Measurements from ENCODE around the gene DOK6.

- TF ChIP-seq ESRRA (IDR thresholded peaks at IDR 0.05; ENCODE audit: low read length) (no peak), CHD2 (IDR thresholded peaks at IDR 0.05; ENCODE audit: borderline replicate concordance, low read depth, low read length) (no peak), CHD4 (IDR thresholded peaks at IDR 0.05) (no peak), STAT1 (conservative IDR thresholded peaks at IDR 0.05) (no peak), EZH2 (IDR thresholded peaks at IDR 0.05; ENCODE audit: borderline replicate concordance, control insufficient read depth, low read depth, low read length) (no peak), RB1 (IDR thresholded peaks at IDR 0.05; ENCODE audit: borderline replicate concordance) (no peak), ETV6 (conservative IDR thresholded peaks at IDR 0.05 in 1 of 2, IDR thresholded peaks at IDR 0.05 in 1 of 2; ENCODE audit: borderline replicate concordance in 1 of 2, low read depth in 1 of 2) (no peak), TARDBP (IDR thresholded peaks at IDR 0.05; ENCODE audit: borderline replicate concordance) (no peak)
- TF ChIP-seq, protein P1, sequence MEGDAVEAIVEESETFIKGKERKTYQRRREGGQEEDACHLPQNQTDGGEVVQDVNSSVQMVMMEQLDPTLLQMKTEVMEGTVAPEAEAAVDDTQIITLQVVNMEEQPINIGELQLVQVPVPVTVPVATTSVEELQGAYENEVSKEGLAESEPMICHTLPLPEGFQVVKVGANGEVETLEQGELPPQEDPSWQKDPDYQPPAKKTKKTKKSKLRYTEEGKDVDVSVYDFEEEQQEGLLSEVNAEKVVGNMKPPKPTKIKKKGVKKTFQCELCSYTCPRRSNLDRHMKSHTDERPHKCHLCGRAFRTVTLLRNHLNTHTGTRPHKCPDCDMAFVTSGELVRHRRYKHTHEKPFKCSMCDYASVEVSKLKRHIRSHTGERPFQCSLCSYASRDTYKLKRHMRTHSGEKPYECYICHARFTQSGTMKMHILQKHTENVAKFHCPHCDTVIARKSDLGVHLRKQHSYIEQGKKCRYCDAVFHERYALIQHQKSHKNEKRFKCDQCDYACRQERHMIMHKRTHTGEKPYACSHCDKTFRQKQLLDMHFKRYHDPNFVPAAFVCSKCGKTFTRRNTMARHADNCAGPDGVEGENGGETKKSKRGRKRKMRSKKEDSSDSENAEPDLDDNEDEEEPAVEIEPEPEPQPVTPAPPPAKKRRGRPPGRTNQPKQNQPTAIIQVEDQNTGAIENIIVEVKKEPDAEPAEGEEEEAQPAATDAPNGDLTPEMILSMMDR (IDR thresholded peaks at IDR 0.05 in 2 of 3, conservative IDR thresholded peaks at IDR 0.05 in 1 of 3; ENCODE audit: control insufficient read depth in 2 of 3, extremely low read depth in 1 of 3, insufficient read depth in 1 of 3, low read depth in 3 of 3, low read length in 3 of 3): no peak
Measured at GRCh38 chr18:69528435-69528834, 127.7 kb downstream of the DOK6 start.
